Bronchial epithelial cell (primary cell): ENCODE data around the gene DSCAML1. TPM values are rescaled to one million over a fixed set of nuclear protein-coding genes. Genes with fewer than 3 reads are reported as not detected.
A peak's percentile ranks its signal among the peaks of the same experiment; 100 is the strongest.

Experiments
- DNase-seq: peaks from one replicate; pipeline ENCODE4 v3.0.0-alpha.2; 2010; ENCODE audit warnings: low read depth
- FAIRE-seq: peaks from 2 replicates; lab custom pipeline; 2011; peaks lifted over from hg19 to GRCh38; lab: Jason Lieb, UNC
- H3K27me3 ChIP-seq: 2 replicates; pipeline ENCODE4 v1.5.1; 2011; ENCODE audit warnings: low read length; ENCODE audit not compliant: control insufficient read depth, insufficient read depth
- H3K36me3 ChIP-seq: 2 replicates; pipeline ENCODE4 v1.5.1; 2011; ENCODE audit warnings: low read length; ENCODE audit not compliant: control insufficient read depth, insufficient read depth
- H3K4me3 ChIP-seq: 2 replicates; pipeline ENCODE4 v1.5.1; 2011; ENCODE audit warnings: mild to moderate bottlenecking, low read depth, low read length, control low read depth
- CTCF ChIP-seq: IDR thresholded peaks from 2 replicates; pipeline ENCODE4 v1.5.1; 2011; ENCODE audit warnings: mild to moderate bottlenecking, moderate library complexity, low read length, control low read depth, inconsistent platforms; ENCODE audit not compliant: insufficient read depth, severe bottlenecking
- total RNA-seq: library from RNA; depleted of rRNA; stranded (reverse); fragments of >200 nt; gene quantifications from 2 replicates; pipeline ENCODE4 v1.2.1, GENCODE V29; 2014

The DSCAML1 gene
- total RNA-seq, 1 donor from 2014 or later = under 0.01 TPM

GRCh38 chr11:117750357-117750756 is 46.7 kb downstream of the DSCAML1 start:
- Histone ChIP-seq H3K4me3 (no peak overlapping the region), H3K36me3 (no peaks in the 10 kb centered on the region), H3K27me3 (peaks cover 6% of the 10 kb centered on the region)
- FAIRE-seq = no peak
- TF ChIP-seq CTCF = no peak
- DNase-seq = no peak

- Histone ChIP-seq H3K36me3 (no peaks in the 10 kb centered on the region), H3K27me3 (peaks cover 6% of the 10 kb centered on the region), H3K4me3 (no peak overlapping the region)
- DNase-seq = no peak
- no peak for FAIRE-seq
- TF ChIP-seq CTCF = no peak
Observed at GRCh38 chr11:117749541-117749910, 47.5 kb downstream of the DSCAML1 start.

GRCh38 chr11:117748771-117749540 is 48.1 kb downstream of the DSCAML1 start:
- no peak for TF ChIP-seq CTCF
- Histone ChIP-seq H3K36me3 (no peaks in the 10 kb centered on the region), H3K4me3 (no peak overlapping the region), H3K27me3 (peaks cover 6% of the 10 kb centered on the region)
- FAIRE-seq (peak; percentile 36), DNase-seq (no peak)

- no peak for TF ChIP-seq CTCF
- FAIRE-seq (no peak), DNase-seq (no peak)
- Histone ChIP-seq H3K27me3 (peaks cover 6% of the 10 kb centered on the region), H3K4me3 (no peak overlapping the region), H3K36me3 (no peaks in the 10 kb centered on the region)
Observed at GRCh38 chr11:117747892-117748291, 49.1 kb downstream of the DSCAML1 start.

- no peak for DNase-seq
- H3K36me3 ChIP-seq = no peaks in the 10 kb centered on the region
- H3K27me3 ChIP-seq = peaks cover 6% of the 10 kb centered on the region
- no peak overlapping the region for H3K4me3 ChIP-seq
- no peak for FAIRE-seq
- TF ChIP-seq CTCF = no peak
Observed at GRCh38 chr11:117745346-117745745, 51.7 kb downstream of the DSCAML1 start.
